Uterus (tissue), 4 donors: ENCODE measurements around the gene RIMS4. TPM values are rescaled to one million over a fixed set of nuclear protein-coding genes. Genes with fewer than 3 reads are reported as not detected.

ENCODE experiments used
- DNase-seq, 2 donors: peaks; one replicate each; pipeline ENCODE4 v3.0.0-alpha.2; 2019 to 2020
- H3K27ac ChIP-seq, 2 donors: fragments of 200-600 bp; sonication (generic); 1 replicate in 1 of 2; 2 replicates in 1 of 2; pipeline ENCODE4 v1.5.1; 2016 to 2018
- H3K27me3 ChIP-seq, 2 donors: fragments of 200-600 bp; sonication (generic); one replicate each; pipeline ENCODE4 v1.5.1; 2018 to 2019; ENCODE audit warnings: control low read depth in 1 of 2
- H3K36me3 ChIP-seq, 2 donors: fragments of 200-600 bp; sonication (generic); one replicate each; pipeline ENCODE4 v1.5.1; 2019; ENCODE audit warnings: control low read depth in 1 of 2
- H3K4me1 ChIP-seq, 2 donors: fragments of 200-600 bp; sonication (generic); one replicate each; pipeline ENCODE4 v1.5.1; 2018 to 2019; ENCODE audit warnings: control low read depth in 1 of 2
- H3K4me3 ChIP-seq, 2 donors: fragments of 200-600 bp; sonication (generic); 1 replicate in 1 of 2; 2 replicates in 1 of 2; pipeline ENCODE4 v1.5.1; 2018 to 2019; ENCODE audit warnings: mild to moderate bottlenecking in 1 of 2
- H3K9me3 ChIP-seq, 2 donors: fragments of 200-600 bp; sonication (generic); one replicate each; pipeline ENCODE4 v1.5.1; 2019; ENCODE audit warnings: control low read depth in 1 of 2
- CTCF ChIP-seq, 4 experiments: fragments of 200-600 bp in 2 of 4; fragments of 450-650 bp in 2 of 4; sonication (generic) in 2 of 4; IDR thresholded peaks; one replicate each; pipeline ENCODE4 v1.5.1; 2016 to 2019; ENCODE audit warnings: antibody characterized with exemption in 4 of 4, mild to moderate bottlenecking in 2 of 4, moderate library complexity in 1 of 4
- POLR2A ChIP-seq, 2 donors: fragments of 450-650 bp; IDR thresholded peaks; one replicate each; pipeline ENCODE4 v1.6.1; 2016; ENCODE audit warnings: antibody characterized with exemption in 2 of 2, mild to moderate bottlenecking in 1 of 2, moderate library complexity in 1 of 2
- intact Hi-C: fragments of 100-400 bp; cut with DNase I; formaldehyde crosslinking; loops from one replicate; pipeline ENCODE4 v1.15.1; 2023; ENCODE audit warnings: low total_unique reads
- total RNA-seq, 4 donors: library from RNA; depleted of rRNA in 3 of 4; stranded (reverse); fragments of >200 nt in 3 of 4; gene quantifications; one replicate each; pipeline versions ENCODE4 v1.1.0 to v1.2.4, GENCODE V29; 2014 to 2023
- donor health status: DM: yes; HTN: yes; CAD: no.

Gene RIMS4
- total RNA-seq, 4 donors from 2014 or later: 0.26 to 5.3 (median 0.61) TPM

DNA sequence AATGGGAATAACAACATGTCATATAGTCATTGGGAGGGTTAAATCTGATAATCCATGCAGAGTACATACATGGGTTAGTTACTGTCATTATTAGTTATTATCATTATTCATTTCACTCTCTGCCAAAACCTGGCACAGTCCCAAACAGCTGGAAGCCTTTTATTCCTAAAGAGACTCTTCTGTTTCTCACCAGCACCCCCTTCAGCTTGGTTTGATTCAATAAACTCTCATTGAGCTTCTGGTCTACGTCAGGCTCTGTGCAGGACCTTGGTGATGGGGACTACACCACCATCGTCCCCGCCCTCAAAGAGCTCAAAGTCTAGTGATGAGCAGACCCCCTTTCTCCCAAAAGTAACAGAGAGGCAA lies 62.4 kb downstream of the RIMS4 start:
- H3K36me3 ChIP-seq: no peaks in the 10 kb centered on the region
- no peak for TF ChIP-seq CTCF (IDR thresholded peaks at IDR 0.05)
- no peak for TF ChIP-seq POLR2A (IDR thresholded peaks at IDR 0.05)
- H3K27ac ChIP-seq: no peak overlapping the region
- no peaks in the 10 kb centered on the region for H3K9me3 ChIP-seq
- no peaks in the 10 kb centered on the region for H3K27me3 ChIP-seq
- intact Hi-C loops: loop anchor here (10.0 kb wide), 1 partner anchor 117 kb away; no protein-coding TSS in a partner anchor
- no peak overlapping the region for H3K4me3 ChIP-seq
- no peak for DNase-seq
- H3K4me1 ChIP-seq: no peaks in the 10 kb centered on the region

DNA sequence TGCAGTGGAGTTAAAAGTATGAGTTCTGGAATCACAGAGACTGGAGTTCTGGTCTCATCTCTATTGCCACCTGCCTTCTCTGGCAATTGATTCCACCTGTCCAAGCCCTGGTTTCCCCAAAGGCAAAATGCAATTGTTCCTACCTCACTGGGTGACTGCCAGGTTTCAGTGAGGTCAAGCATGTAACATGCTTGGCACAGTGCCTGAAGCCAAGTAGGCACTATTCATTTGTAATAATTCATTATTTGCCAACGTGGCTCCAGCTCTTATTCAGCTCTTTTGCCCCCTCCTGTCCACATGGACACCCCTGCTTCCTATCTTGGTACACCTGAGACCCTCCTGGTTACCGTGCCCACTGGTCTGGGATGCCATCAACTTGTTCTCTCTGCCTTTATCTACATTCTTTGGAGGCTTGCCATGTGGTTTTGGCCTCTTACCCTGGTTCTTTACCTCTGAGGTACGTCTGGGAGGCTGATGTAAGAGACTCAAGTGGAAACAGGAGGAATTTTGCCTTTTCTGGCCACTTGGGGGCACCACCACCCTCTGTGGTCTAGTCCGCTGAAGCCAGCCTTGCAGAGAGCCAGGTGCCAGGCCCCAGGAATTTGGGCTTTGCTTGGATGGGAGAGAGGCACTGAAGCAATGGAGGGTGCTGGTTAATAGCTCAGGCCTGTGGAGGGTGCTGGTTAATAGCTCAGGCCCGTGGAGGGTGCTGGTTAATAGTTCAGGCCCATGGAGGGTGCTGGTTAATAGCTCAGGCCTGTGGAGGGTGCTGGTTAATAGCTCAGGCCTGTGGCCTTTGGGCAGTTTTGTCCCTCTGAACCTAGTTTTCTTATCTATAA lies 63.0 kb downstream of the RIMS4 start:
- intact Hi-C loops: loop anchor here (10.0 kb wide), 1 partner anchor 117 kb away; no protein-coding TSS in a partner anchor

DNA sequence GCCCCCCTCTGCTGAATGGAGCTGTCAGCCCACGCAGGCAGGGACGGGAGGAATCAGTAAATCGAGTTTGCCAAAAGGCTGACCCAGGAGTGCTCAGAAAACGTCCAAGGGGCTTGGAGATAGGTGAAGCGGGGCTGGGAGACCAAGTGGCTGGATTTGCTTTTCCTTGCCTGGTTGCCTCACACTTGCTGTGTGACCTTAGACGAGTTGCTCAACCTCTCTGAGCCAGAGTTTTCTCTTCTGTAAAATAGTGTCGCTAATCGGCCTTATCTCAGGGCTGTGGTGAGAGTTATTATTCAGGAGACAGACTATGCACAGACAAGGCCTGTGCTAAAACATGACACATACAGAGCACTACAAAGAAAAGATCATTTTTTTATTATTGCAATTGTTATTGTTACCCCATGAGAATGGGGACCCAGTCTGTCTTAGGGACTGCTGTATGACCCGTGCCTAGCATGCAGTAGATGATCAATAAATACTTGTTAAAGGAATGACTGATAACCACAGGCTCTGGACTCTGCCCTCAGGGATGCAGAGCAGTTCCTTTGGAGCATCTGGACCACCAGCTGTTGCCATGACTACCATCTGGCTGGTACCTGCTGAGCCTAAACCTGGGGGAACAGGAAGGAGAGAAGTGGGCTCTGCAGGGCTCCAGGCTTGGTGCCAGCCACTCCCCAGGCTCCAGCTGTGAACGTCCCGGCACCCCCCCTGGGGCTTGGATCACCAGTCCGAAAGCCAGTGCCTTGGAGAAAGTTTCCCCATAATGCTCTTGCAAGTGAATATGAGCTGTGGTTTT lies 63.8 kb downstream of the RIMS4 start:
- TF ChIP-seq CTCF (IDR thresholded peaks at IDR 0.05) (no peak), POLR2A (IDR thresholded peaks at IDR 0.05) (no peak)

More for the DNA sequence above, 63.0 kb downstream of the RIMS4 start:
- no peaks in the 10 kb centered on the region for H3K36me3 ChIP-seq
- H3K4me3 ChIP-seq: no peak overlapping the region
- no peak overlapping the region for H3K27ac ChIP-seq
- no peaks in the 10 kb centered on the region for H3K9me3 ChIP-seq
- DNase-seq: peak; percentile 70 to 75
- H3K27me3 ChIP-seq: no peaks in the 10 kb centered on the region
- TF ChIP-seq CTCF (IDR thresholded peaks at IDR 0.05) (peak; percentile 60 to 65 (median 64)), POLR2A (IDR thresholded peaks at IDR 0.05) (no peak)
- no peaks in the 10 kb centered on the region for H3K4me1 ChIP-seq

DNA sequence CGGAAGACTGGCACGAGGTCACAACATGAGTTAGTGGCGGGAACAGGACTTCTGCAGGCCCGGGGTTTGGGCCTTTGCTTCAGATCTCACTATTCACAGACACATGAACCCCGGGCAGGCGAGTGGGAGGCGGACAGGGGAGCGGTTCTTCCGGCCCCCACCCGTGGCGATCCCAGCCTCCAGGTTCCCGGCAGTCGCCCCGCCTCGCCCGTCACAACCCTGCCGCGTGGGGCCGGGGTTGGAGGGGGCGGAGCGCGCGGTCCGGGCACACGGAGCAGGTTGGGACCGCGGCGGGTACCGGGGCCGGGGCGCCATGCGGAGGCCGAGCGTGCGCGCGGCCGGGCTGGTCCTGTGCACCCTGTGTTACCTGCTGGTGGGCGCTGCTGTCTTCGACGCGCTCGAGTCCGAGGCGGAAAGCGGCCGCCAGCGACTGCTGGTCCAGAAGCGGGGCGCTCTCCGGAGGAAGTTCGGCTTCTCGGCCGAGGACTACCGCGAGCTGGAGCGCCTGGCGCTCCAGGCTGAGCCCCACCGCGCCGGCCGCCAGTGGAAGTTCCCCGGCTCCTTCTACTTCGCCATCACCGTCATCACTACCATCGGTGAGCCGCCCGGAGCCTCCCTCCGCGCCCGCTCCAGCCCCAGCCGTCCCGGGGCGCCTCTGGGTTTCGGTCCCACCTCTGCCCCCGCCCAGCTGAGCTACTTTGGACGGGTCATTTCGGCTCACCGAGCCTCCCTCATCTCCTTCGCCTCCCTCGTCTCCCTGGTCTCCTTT lies 64.6 kb downstream of the RIMS4 start, which contains the start of gene KCNK15:
KCNK15 (plus strand) TSS at position 268 of the 769 bp plus-strand sequence; CDS start at position 314, 46 bp downstream.
- TF ChIP-seq POLR2A (IDR thresholded peaks at IDR 0.05) (peak in 1 of 2 donors; percentile 47), CTCF (IDR thresholded peaks at IDR 0.05) (no peak)
- Histone ChIP-seq H3K36me3 (no peaks in the 10 kb centered on the region), H3K4me1 (no peaks in the 10 kb centered on the region), H3K27ac (peak within 1 kb of the TSS; percentile 56 to 73), H3K9me3 (no peaks in the 10 kb centered on the region), H3K4me3 (peak within 1 kb of the TSS; percentile 45 to 59), H3K27me3 (no peaks in the 10 kb centered on the region)
- intact Hi-C loops: loop anchor here (10.0 kb wide), 1 partner anchor 119 kb away; no protein-coding TSS in a partner anchor
- DNase-seq: peak; percentile 54 to 66

More for the DNA sequence above, 63.8 kb downstream of the RIMS4 start:
- Histone ChIP-seq H3K4me3 (peak overlapping the region; percentile 45 to 59), H3K36me3 (no peaks in the 10 kb centered on the region), H3K4me1 (no peaks in the 10 kb centered on the region), H3K27me3 (no peaks in the 10 kb centered on the region), H3K9me3 (no peaks in the 10 kb centered on the region), H3K27ac (peak overlapping the region; percentile 56 to 73)
- DNase-seq: no peak
- intact Hi-C loops: loop anchor here (10.0 kb wide), 1 partner anchor 118 kb away; no protein-coding TSS in a partner anchor
